HG02610 (cell line): Measurements from ENCODE around the gene PRDX1.

ENCODE experiments used
- ATAC-seq: cut with Tn5 transposase; IDR thresholded peaks from one replicate; pipeline ENCODE4 v1.9.1; 2021; ENCODE audit warnings: mild to moderate bottlenecking, moderate library complexity; ENCODE audit not compliant: unreplicated experiment

Gene PRDX1

GRCh38 chr1:45470306-45470798 is 51.3 kb downstream of the PRDX1 start:
- ATAC-seq: peak; percentile 59

GRCh38 chr1:45467353-45467752 is 54.3 kb downstream of the PRDX1 start:
- ATAC-seq: peak; percentile 62

GRCh38 chr1:45465277-45465676 is 56.4 kb downstream of the PRDX1 start:
- no peak for ATAC-seq
